K562 (cell line): ENCODE measurements around the gene SNX17. TPM values are rescaled to one million over a fixed set of nuclear protein-coding genes. Genes with fewer than 3 reads are reported as not detected.

Source experiments
- BRF2 ChIP-seq: IDR thresholded peaks from 3 replicates; pipeline ENCODE4 v1.6.1; 2011; ENCODE audit warnings: borderline replicate concordance, mild to moderate bottlenecking; ENCODE audit not compliant: insufficient read length, insufficient read depth
- E2F1 ChIP-seq: sonication (generic); formaldehyde crosslinking; IDR thresholded peaks from 2 replicates; pipeline ENCODE4 v1.8.1; 2023; ENCODE audit warnings: mild to moderate bottlenecking, missing genetic modification reagents, moderate library complexity
- ETV1 ChIP-seq: fragments of 450-650 bp; conservative IDR thresholded peaks from 2 replicates; pipeline ENCODE4 v1.6.1; 2016; ENCODE audit warnings: missing genetic modification characterization, control low read depth, low read depth, missing compliant biosample characterization
- GTF2F1 ChIP-seq: IDR thresholded peaks from 2 replicates; pipeline ENCODE4 v1.6.1; 2011; ENCODE audit warnings: low read depth, low read length, improper control_type of control experiment
- HDGF ChIP-seq: fragments of 450-650 bp; IDR thresholded peaks from 2 replicates; pipeline ENCODE4 v1.6.1; 2016
- NR2C1 ChIP-seq, 2 experiments: fragments of 450-650 bp; IDR thresholded peaks; 2 replicates each; pipeline ENCODE4 v1.6.1; 2017; ENCODE audit warnings: mild to moderate bottlenecking in 2 of 2, antibody characterized with exemption in 1 of 2, inconsistent platforms in 1 of 2, missing compliant biosample characterization in 1 of 2, missing genetic modification characterization in 1 of 2
- PRDM10 ChIP-seq: fragments of 450-650 bp; IDR thresholded peaks from 2 replicates; pipeline ENCODE4 v1.6.1; 2018; ENCODE audit not compliant: partially characterized antibody
- SAFB2 ChIP-seq: fragments of 200-400 bp; formaldehyde crosslinking; IDR thresholded peaks from 2 replicates; pipeline ENCODE4 v1.6.1; 2018; ENCODE audit warnings: borderline replicate concordance, low read length, low read depth, moderate library complexity; ENCODE audit not compliant: severe bottlenecking
- SMARCE1 ChIP-seq: fragments of 450-650 bp; IDR thresholded peaks from 2 replicates; pipeline ENCODE4 v1.7.1; 2016; ENCODE audit warnings: mild to moderate bottlenecking
- SRSF9 ChIP-seq: fragments of 200-400 bp; formaldehyde crosslinking; IDR thresholded peaks from 2 replicates; pipeline ENCODE4 v1.6.1; 2017; ENCODE audit warnings: low read depth, low read length, borderline replicate concordance
- polyA plus RNA-seq, 8 experiments: library from polyadenylated mRNA; depleted of rRNA in 4 of 8; stranded (reverse) in 5 of 8; unstranded in 3 of 8; fragments of >200 nt; fragmentation: Nextera tagmentation in 2 of 8; fragmentation: Illumina TruSeq in 1 of 8; extraction: Ambion mirVana in 2 of 8; extraction: Trizol in 1 of 8; gene quantifications; 2 replicates each; pipeline versions ENCODE4 v1.2.1 to v1.2.3, GENCODE V29; 2011 to 2014; ENCODE audit warnings: inconsistent platforms in 1 of 8, missing spikeins in 1 of 8
- total RNA-seq, 7 experiments: library from RNA; depleted of rRNA in 6 of 7; stranded (reverse); fragments of >200 nt in 6 of 7; fragmentation: Illumina TruSeq in 2 of 7; extraction: Trizol in 2 of 7; gene quantifications; 2 replicates each; pipeline versions ENCODE4 v1.2.1 to v1.2.3, GENCODE V29; 2011 to 2021; ENCODE audit warnings: low replicate concordance in 1 of 7
- TF ChIP-seq, protein P1 (sequence below), 2 experiments: IDR thresholded peaks in 1 of 2; conservative IDR thresholded peaks in 1 of 2; 2 replicates each; pipeline ENCODE4 v1.6.1; 2016; ENCODE audit warnings: low read depth in 2 of 2, mild to moderate bottlenecking in 1 of 2, missing compliant biosample characterization in 1 of 2, missing genetic modification characterization in 1 of 2, moderate library complexity in 1 of 2
- TF ChIP-seq, protein P2 (sequence below): fragments of 250-450 bp; sonication (Bioruptor Pico); IDR thresholded peaks from 2 replicates; pipeline ENCODE4 v1.5.0; 2021; ENCODE audit warnings: mild to moderate bottlenecking, moderate library complexity

The SNX17 gene
- total and polyA plus RNA-seq, 9 of the 15 experiments (the other 6 are each of a cell fraction or from before 2014, with no cell fraction given) = 3.0 to 75.7 (median 54.6) TPM

DNA sequence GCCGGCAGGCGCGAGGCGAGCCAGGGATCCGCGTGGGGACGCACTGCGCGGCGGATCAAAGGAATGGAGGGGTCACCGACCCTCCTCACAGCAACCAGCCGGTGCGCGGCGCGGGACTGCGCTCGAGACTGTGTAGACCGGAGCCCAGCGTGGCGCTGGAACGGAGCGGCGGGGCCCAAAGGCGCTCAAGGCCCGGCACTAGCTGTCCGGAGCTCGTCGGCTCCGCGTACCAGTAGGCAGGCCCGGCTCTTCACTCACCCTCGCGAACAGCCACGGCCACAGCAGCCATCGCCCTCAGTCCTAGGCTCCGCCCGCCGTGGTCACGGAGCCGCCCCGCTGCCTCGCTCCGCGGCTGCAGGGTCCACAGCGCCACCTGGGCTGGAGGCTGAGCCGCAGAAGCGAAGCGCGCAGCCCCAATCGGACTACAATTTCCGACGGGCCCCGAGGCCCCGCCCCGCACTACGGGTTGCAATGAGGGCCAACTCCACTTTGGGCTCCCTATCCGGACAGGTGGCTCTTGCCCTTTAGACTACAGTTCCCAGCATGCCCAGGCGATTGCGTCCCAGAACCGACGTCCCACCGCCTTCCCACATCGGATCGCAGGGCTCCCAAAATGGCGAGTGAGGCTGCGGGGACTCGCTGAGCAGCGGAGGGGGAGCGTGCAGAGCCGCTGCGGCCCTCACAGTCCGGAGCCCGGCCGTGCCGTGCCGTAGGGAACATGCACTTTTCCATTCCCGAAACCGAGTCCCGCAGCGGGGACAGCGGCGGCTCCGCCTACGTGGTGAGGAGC, at the start of gene SNX17, which contains the start of gene EIF2B4 (continued):
- TF ChIP-seq, protein P1, sequence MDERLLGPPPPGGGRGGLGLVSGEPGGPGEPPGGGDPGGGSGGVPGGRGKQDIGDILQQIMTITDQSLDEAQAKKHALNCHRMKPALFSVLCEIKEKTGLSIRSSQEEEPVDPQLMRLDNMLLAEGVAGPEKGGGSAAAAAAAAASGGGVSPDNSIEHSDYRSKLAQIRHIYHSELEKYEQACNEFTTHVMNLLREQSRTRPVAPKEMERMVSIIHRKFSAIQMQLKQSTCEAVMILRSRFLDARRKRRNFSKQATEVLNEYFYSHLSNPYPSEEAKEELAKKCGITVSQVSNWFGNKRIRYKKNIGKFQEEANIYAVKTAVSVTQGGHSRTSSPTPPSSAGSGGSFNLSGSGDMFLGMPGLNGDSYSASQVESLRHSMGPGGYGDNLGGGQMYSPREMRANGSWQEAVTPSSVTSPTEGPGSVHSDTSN (CRISPR knock-in tag; IDR thresholded peaks at IDR 0.05; ENCODE audit: low read depth) = no peak
- TF ChIP-seq, protein P1 (tag; conservative IDR thresholded peaks at IDR 0.05; ENCODE audit: low read depth) = no peak
- peak; percentile 73 for TF ChIP-seq NR2C1 (IDR thresholded peaks at IDR 0.05)
- peak; percentile 89 for TF ChIP-seq NR2C1 (tag; IDR thresholded peaks at IDR 0.05)
- no peak; the same call in 1 of the 2 replicates for TF ChIP-seq GTF2F1
- TF ChIP-seq SAFB2 = no peak
- TF ChIP-seq SRSF9 = no peak
- no peak for TF ChIP-seq BRF2
- TF ChIP-seq, protein P2, sequence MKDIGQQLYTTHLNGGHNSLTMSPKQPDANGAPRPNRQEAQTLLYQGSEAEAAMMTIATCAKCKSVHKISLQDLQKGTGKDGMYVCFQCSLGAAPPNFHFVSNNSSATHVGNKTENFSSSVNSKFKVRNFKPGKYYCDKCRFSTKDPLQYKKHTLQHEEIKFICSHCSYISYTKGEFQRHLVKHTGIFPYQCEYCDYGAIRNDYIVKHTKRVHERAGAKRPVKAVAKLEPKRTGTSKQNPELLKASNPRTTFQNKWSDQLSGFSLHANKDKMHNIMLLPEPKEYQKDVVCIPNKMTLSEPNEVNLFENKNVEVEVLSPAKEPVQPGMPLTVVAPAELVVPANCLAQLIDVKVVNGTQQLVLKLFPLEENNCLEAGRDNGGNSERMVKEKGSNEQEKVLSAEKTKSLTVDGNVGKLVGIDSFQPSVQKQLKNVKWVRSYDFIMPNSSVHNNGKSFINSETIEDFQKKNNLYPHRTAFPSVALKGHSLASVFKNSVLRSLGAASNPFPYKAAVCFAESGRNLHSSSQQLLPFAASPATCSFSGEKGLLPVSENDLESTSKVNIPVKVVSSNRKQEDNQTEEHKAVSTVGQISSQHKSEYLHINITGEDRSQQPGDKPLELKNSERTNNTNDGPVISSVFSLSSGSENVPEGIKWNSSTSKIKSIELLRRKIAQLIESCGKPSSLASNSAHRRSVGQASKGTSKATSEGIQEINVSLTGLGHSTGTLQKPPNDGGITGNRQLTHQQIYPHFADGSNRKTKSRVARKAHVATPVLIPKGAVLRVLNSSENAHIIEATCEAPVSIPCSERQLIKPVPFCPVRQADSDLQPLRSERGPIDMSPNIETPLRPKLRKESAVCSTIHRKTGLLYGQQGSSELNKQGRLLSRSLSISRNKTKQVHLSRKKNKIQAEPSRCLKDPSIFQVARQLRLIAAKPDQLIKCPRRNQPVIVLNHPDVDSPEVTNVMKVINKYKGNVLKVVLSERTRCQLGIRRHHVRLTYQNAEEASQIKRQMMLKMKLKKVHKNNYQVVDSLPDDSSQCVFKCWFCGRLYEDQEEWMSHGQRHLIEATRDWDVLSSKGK (CRISPR knock-in tag) = no peak
- no peak for TF ChIP-seq HDGF
- peak; percentile 74; the same call in 1 of the 2 replicates for TF ChIP-seq ETV1 (tag)
- TF ChIP-seq PRDM10 = peak; percentile 52
- TF ChIP-seq SMARCE1 = no peak
- peak; percentile 81 for TF ChIP-seq E2F1
